ENCODE measurements around the gene UBAC1.
"Not testable (repeated sequence)": the region's sequence is repeated elsewhere in the genome, so short reads cannot be mapped to it uniquely, and the experiment has no call there.

Gene UBAC1

GRCh38 chr9:135924628-135925338 is 36.4 kb downstream of the UBAC1 start:
- H3K27ac ChIP-seq, result no peak overlapping the region

GRCh38 chr9:135923508-135923907 is 37.7 kb downstream of the UBAC1 start:
- TF ChIP-seq ZFX (IDR thresholded peaks at IDR 0.05), result no peak
- no peak for TF ChIP-seq CTCF (conservative IDR thresholded peaks at IDR 0.05)
- H3K27ac ChIP-seq, result no peak overlapping the region

More at GRCh38 chr9:135924628-135925338, 36.4 kb downstream of the UBAC1 start:
- TF ChIP-seq ZFX (IDR thresholded peaks at IDR 0.05), result no peak
- TF ChIP-seq CTCF (conservative IDR thresholded peaks at IDR 0.05), result no peak

GRCh38 chr9:135921749-135922310 is 39.3 kb downstream of the UBAC1 start:
- H3K27ac ChIP-seq, result no peak overlapping the region
- TF ChIP-seq ZFX (IDR thresholded peaks at IDR 0.05), result no peak

GRCh38 chr9:135920973-135921585 is 40.1 kb downstream of the UBAC1 start:
- H3K27ac ChIP-seq, result no peak overlapping the region
- TF ChIP-seq CTCF (conservative IDR thresholded peaks at IDR 0.05), result no peak
- TF ChIP-seq ZFX (IDR thresholded peaks at IDR 0.05), result no peak

GRCh38 chr9:135920256-135920930 is 40.8 kb downstream of the UBAC1 start:
- TF ChIP-seq ZFX (IDR thresholded peaks at IDR 0.05) (no peak), CTCF (conservative IDR thresholded peaks at IDR 0.05) (no peak)
- H3K27ac ChIP-seq, result no peak overlapping the region

- TF ChIP-seq CTCF (conservative IDR thresholded peaks at IDR 0.05) (no peak), ZFX (IDR thresholded peaks at IDR 0.05) (no peak)
These were observed 41.8 kb downstream of the UBAC1 start for GRCh38 chr9:135919318-135919890.

GRCh38 chr9:135916227-135916626 is 44.9 kb downstream of the UBAC1 start:
- not testable (repeated sequence) for H3K27ac ChIP-seq

More at GRCh38 chr9:135919318-135919890, 41.8 kb downstream of the UBAC1 start:
- H3K27ac ChIP-seq, result no peak overlapping the region

GRCh38 chr9:135914921-135915320 is 46.3 kb downstream of the UBAC1 start:
- no peak for TF ChIP-seq ZFX (IDR thresholded peaks at IDR 0.05)
- TF ChIP-seq CTCF (conservative IDR thresholded peaks at IDR 0.05), result no peak
- H3K27ac ChIP-seq, result no peak overlapping the region

- H3K27ac ChIP-seq, result not testable (repeated sequence)
These were observed 49.9 kb downstream of the UBAC1 start for GRCh38 chr9:135911233-135911632.
